ENCODE results near the gene CEP152. TPM values are rescaled to one million over a fixed set of nuclear protein-coding genes. Genes with fewer than 3 reads are reported as not detected.

Gene CEP152, protein sequence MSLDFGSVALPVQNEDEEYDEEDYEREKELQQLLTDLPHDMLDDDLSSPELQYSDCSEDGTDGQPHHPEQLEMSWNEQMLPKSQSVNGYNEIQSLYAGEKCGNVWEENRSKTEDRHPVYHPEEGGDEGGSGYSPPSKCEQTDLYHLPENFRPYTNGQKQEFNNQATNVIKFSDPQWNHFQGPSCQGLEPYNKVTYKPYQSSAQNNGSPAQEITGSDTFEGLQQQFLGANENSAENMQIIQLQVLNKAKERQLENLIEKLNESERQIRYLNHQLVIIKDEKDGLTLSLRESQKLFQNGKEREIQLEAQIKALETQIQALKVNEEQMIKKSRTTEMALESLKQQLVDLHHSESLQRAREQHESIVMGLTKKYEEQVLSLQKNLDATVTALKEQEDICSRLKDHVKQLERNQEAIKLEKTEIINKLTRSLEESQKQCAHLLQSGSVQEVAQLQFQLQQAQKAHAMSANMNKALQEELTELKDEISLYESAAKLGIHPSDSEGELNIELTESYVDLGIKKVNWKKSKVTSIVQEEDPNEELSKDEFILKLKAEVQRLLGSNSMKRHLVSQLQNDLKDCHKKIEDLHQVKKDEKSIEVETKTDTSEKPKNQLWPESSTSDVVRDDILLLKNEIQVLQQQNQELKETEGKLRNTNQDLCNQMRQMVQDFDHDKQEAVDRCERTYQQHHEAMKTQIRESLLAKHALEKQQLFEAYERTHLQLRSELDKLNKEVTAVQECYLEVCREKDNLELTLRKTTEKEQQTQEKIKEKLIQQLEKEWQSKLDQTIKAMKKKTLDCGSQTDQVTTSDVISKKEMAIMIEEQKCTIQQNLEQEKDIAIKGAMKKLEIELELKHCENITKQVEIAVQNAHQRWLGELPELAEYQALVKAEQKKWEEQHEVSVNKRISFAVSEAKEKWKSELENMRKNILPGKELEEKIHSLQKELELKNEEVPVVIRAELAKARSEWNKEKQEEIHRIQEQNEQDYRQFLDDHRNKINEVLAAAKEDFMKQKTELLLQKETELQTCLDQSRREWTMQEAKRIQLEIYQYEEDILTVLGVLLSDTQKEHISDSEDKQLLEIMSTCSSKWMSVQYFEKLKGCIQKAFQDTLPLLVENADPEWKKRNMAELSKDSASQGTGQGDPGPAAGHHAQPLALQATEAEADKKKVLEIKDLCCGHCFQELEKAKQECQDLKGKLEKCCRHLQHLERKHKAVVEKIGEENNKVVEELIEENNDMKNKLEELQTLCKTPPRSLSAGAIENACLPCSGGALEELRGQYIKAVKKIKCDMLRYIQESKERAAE (N-terminal part only)
- 11.7 TPM for total RNA-seq (2013)
- 1 to 10 TPM; 1.0 to 3.8 (median 1.4) TPM for polyA plus RNA-seq
- 6.8 and 13.2 TPM in 2 replicates for polyA minus RNA-seq
- total RNA-seq, result 1.9 to 26.7 (median 12.1) reads per million in 11 experiments

DNA sequence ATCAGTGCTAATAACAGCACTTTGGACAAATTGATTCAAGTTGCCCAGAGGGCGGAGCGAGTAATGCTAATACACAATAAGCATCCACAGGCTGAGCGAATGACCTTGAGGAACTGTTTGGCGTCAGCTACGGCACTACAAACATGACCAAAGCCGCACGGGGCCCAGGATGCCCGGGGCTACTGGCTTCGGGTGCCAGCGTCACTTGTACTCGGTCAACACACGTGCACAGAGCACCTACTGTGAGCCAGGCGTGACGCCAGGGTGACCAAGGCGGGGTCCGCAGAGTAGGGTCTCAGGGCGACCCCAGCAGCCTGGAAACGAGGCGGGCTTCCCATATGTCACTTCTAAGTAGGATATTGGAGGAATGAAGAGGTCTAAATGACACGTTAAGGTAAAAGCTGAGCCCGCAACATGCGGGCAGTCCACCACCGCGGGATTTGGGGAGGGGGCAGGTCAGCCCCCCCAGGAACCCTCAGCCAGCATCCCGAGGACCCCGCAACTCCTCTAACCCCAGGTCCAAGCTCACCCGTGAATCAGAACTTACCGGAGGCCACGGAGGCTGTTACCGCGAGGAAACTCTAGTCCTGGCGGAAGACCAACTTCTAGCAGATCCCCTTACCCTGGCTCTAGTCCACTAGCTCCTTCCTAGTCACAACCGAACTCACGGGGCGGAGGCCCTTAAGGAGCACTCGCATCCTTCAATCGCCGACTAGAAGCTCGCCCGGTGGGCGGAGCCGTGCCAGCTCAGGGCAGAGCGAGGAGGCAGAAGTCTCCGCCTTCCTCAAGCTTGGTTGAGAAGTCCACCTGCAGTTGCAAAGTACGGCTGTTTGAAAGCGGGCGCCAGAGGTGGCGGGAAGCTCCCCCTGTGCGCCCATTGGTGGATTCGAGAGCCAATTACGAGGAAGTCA is at the start of gene CEP152:
CEP152 (minus strand) TSS at position 656 of the 911 bp plus-strand sequence. CDS start 5,420 bp downstream, outside the sequence.
- under 1% methylated on average over 49 of the region's 51 CpGs for WGBS (ENCODE audit: insufficient coverage)
- H3K36me3 ChIP-seq (replicated peaks in 1 of 2; ENCODE audit: control insufficient read depth in 1 of 2, insufficient read depth in 2 of 2, low read length in 2 of 2), result peaks cover 0 to under 1% of the 10 kb centered on the region in 2 donors
- Mint-ChIP-seq H3K36me3 (peaks cover 0 to 2% of the 10 kb centered on the region in 2 donors), H3K9me3 (peaks cover 0 to 2% (median 0%) of the 10 kb centered on the region in 7 donors), H3K27me3 (ENCODE audit: low read depth in 3 of 3) (peaks cover 0 to 2% (median 0%) of the 10 kb centered on the region in 3 donors), H3K4me3 (peak within 1 kb of the TSS; percentile 93 to 95), H3K27ac (peak within 1 kb of the TSS; percentile 84 to 93 (median 89)), H3K4me1 (peaks cover 25% of the 10 kb centered on the region)
- H3K4me3 ChIP-seq (replicated peaks in 1 of 3; ENCODE audit: low read depth in 2 of 3, low read length in 3 of 3), result peak within 1 kb of the TSS; percentile 80 to 93 (median 93)
- peaks cover 51% of the 10 kb centered on the region for H3K79me2 ChIP-seq (ENCODE audit: insufficient read depth, low read length)
- peak within 1 kb of the TSS; percentile 95 for H2AFZ ChIP-seq (ENCODE audit: insufficient read depth, low read depth, low read length, poor library complexity, severe bottlenecking)
- peak within 1 kb of the TSS; percentile 79 for H3K9ac ChIP-seq (ENCODE audit: insufficient read depth, low read length, poor library complexity, severe bottlenecking)
- DNase-seq, result peak; percentile 95 to 97 (median 97)
- H3K27ac ChIP-seq (ENCODE audit: low read depth in 1 of 2, low read length in 2 of 2), result peak within 1 kb of the TSS; percentile 62 to 85
- peaks cover 14 to 22% of the 10 kb centered on the region in 2 donors for H3K4me1 ChIP-seq (ENCODE audit: control insufficient read depth in 1 of 2, insufficient read depth in 2 of 2, low read length in 2 of 2)
- TF ChIP-seq, protein P1, sequence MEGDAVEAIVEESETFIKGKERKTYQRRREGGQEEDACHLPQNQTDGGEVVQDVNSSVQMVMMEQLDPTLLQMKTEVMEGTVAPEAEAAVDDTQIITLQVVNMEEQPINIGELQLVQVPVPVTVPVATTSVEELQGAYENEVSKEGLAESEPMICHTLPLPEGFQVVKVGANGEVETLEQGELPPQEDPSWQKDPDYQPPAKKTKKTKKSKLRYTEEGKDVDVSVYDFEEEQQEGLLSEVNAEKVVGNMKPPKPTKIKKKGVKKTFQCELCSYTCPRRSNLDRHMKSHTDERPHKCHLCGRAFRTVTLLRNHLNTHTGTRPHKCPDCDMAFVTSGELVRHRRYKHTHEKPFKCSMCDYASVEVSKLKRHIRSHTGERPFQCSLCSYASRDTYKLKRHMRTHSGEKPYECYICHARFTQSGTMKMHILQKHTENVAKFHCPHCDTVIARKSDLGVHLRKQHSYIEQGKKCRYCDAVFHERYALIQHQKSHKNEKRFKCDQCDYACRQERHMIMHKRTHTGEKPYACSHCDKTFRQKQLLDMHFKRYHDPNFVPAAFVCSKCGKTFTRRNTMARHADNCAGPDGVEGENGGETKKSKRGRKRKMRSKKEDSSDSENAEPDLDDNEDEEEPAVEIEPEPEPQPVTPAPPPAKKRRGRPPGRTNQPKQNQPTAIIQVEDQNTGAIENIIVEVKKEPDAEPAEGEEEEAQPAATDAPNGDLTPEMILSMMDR (IDR thresholded peaks at IDR 0.05), result no peak
- no peaks in the 10 kb centered on the region for H3K27me3 ChIP-seq (ENCODE audit: control insufficient read depth in 2 of 2, insufficient read depth in 2 of 2, low read length in 2 of 2)
- no peaks in the 10 kb centered on the region for H3K9me3 ChIP-seq (replicated peaks in 1 of 2; ENCODE audit: control insufficient read depth in 1 of 2, insufficient read depth in 1 of 2, low read length in 2 of 2)
- intact Hi-C loops (cut with micrococcal nuclease), result loop anchor here (5.0 to 10.0 kb wide), 4 partner anchors 67 to 894 kb away; partner anchors contain the start of genes COPS2 (in 1 of the 2), DUT (in 1 of the 2) and EID1 (in 1 of the 2)
- H4K20me1 ChIP-seq (ENCODE audit: insufficient read depth, low read length), result no peaks in the 10 kb centered on the region
- H3K4me2 ChIP-seq (replicated peaks; ENCODE audit: extremely low read depth, low read length, poor library complexity, severe bottlenecking), result peak within 1 kb of the TSS; percentile 97
